HepG2 (cell line): ENCODE data around the gene SFMBT1. TPM values are rescaled to one million over a fixed set of nuclear protein-coding genes. Genes with fewer than 3 reads are reported as not detected.

ENCODE experiments used
- CHD2 ChIP-seq: IDR thresholded peaks from 2 replicates; pipeline ENCODE4 v1.6.1; 2011; ENCODE audit warnings: low read depth, low read length, improper control_type of control experiment
- DR1 ChIP-seq: sonication (generic); formaldehyde crosslinking; IDR thresholded peaks from 2 replicates; pipeline ENCODE4 v1.8.0; 2021; ENCODE audit warnings: mild to moderate bottlenecking, missing genetic modification reagents, inconsistent platforms
- FOXA3 ChIP-seq: IDR thresholded peaks from 2 replicates; pipeline ENCODE4 v1.6.1; 2016; ENCODE audit warnings: missing genetic modification reagents, missing compliant biosample characterization
- GLI4 ChIP-seq: sonication (generic); formaldehyde crosslinking; IDR thresholded peaks from 2 replicates; pipeline ENCODE4 v1.5.1; 2020; ENCODE audit warnings: missing genetic modification reagents, mild to moderate bottlenecking, moderate library complexity, borderline replicate concordance
- HNRNPLL ChIP-seq: fragments of 200-400 bp; formaldehyde crosslinking; IDR thresholded peaks from 2 replicates; pipeline ENCODE4 v1.6.1; 2017; ENCODE audit warnings: mild to moderate bottlenecking, low read depth, low read length; ENCODE audit not compliant: poor library complexity, severe bottlenecking
- KAT8 ChIP-seq: IDR thresholded peaks from 2 replicates; pipeline ENCODE4 v1.6.1; 2016; ENCODE audit warnings: missing genetic modification reagents, missing compliant biosample characterization
- KLF12 ChIP-seq: sonication (generic); formaldehyde crosslinking; IDR thresholded peaks from 2 replicates; pipeline ENCODE4 v1.4.0; 2020; ENCODE audit warnings: missing genetic modification reagents, borderline replicate concordance
- MBD4 ChIP-seq: IDR thresholded peaks from 2 replicates; pipeline ENCODE4 v1.6.1; 2012; ENCODE audit warnings: low read length, inconsistent platforms, borderline replicate concordance
- MBNL3 ChIP-seq: fragments of 250-450 bp; sonication (Bioruptor Pico); conservative IDR thresholded peaks from 2 replicates; pipeline ENCODE4 v1.8.0; 2022; ENCODE audit warnings: mild to moderate bottlenecking, inconsistent platforms
- NFKBIZ ChIP-seq: IDR thresholded peaks from 2 replicates; pipeline ENCODE4 v1.6.1; 2018; ENCODE audit warnings: missing genetic modification reagents, missing compliant biosample characterization
- NRL ChIP-seq: sonication (generic); formaldehyde crosslinking; IDR thresholded peaks from 2 replicates; pipeline ENCODE4 v1.5.0; 2020; ENCODE audit warnings: missing genetic modification reagents, mild to moderate bottlenecking, moderate library complexity, borderline replicate concordance
- RARG ChIP-seq: sonication (generic); formaldehyde crosslinking; IDR thresholded peaks from 2 replicates; pipeline ENCODE4 v1.4.0; 2020; ENCODE audit warnings: low read depth, mild to moderate bottlenecking, missing genetic modification reagents
- SALL2 ChIP-seq: sonication (generic); formaldehyde crosslinking; IDR thresholded peaks from 2 replicates; pipeline ENCODE4 v1.8.1; 2023; ENCODE audit warnings: mild to moderate bottlenecking, missing genetic modification reagents, inconsistent platforms
- SOX13 ChIP-seq, 3 experiments: fragments of 450-650 bp in 1 of 3; sonication (generic) in 1 of 3; formaldehyde crosslinking in 1 of 3; IDR thresholded peaks in 2 of 3; conservative IDR thresholded peaks in 1 of 3; 2 replicates each; pipeline versions ENCODE4 v1.5.0 to v1.6.1; 2016 to 2020; ENCODE audit warnings: antibody characterized with exemption in 1 of 3, mild to moderate bottlenecking in 1 of 3, missing compliant biosample characterization in 1 of 3, missing genetic modification reagents in 1 of 3, moderate library complexity in 1 of 3
- ZMYM2 ChIP-seq: sonication (generic); formaldehyde crosslinking; IDR thresholded peaks from 2 replicates; pipeline ENCODE4 v1.8.0; 2022; ENCODE audit warnings: mild to moderate bottlenecking, missing genetic modification reagents
- ZNF17 ChIP-seq: sonication (generic); formaldehyde crosslinking; IDR thresholded peaks from 2 replicates; pipeline ENCODE4 v1.5.0; 2020; ENCODE audit warnings: mild to moderate bottlenecking, missing genetic modification reagents
- ZNF350 ChIP-seq: sonication (generic); formaldehyde crosslinking; IDR thresholded peaks from 2 replicates; pipeline ENCODE4 v1.4.0; 2020; ENCODE audit warnings: mild to moderate bottlenecking, low read depth, missing genetic modification reagents, borderline replicate concordance
- ZNF703 ChIP-seq: sonication (generic); formaldehyde crosslinking; IDR thresholded peaks from 2 replicates; pipeline ENCODE4 v1.5.1; 2020; ENCODE audit warnings: missing genetic modification reagents, mild to moderate bottlenecking, moderate library complexity, borderline replicate concordance
- ZNF749 ChIP-seq: sonication (generic); formaldehyde crosslinking; IDR thresholded peaks from 2 replicates; pipeline ENCODE4 v1.8.0; 2022; ENCODE audit warnings: mild to moderate bottlenecking, missing genetic modification reagents, moderate library complexity, borderline replicate concordance
- ZNF816 ChIP-seq: sonication (generic); formaldehyde crosslinking; IDR thresholded peaks from 2 replicates; pipeline ENCODE4 v1.8.0; 2022; ENCODE audit warnings: missing genetic modification reagents, mild to moderate bottlenecking, borderline replicate concordance
- polyA plus RNA-seq, 8 experiments: library from polyadenylated mRNA; depleted of rRNA in 3 of 8; stranded (reverse) in 7 of 8; unstranded in 1 of 8; fragments of >200 nt; fragmentation: Illumina TruSeq in 4 of 8; extraction: Trizol in 4 of 8; gene quantifications; 2 replicates each; pipeline versions ENCODE4 v1.2.1 to v1.2.3, GENCODE V29; 2011 to 2016; ENCODE audit warnings: low read depth in 4 of 8, missing spikeins in 1 of 8, mixed read lengths in 1 of 8; ENCODE audit not compliant: insufficient read depth in 1 of 8
- total RNA-seq, 5 experiments: library from RNA; depleted of rRNA; stranded (reverse); fragments of >200 nt; fragmentation: Illumina TruSeq; extraction: Trizol; gene quantifications; 2 replicates each; pipeline ENCODE4 v1.2.3, GENCODE V29; 2016; ENCODE audit warnings: low read depth in 1 of 5
- TF ChIP-seq, protein P1 (sequence below): sonication (generic); formaldehyde crosslinking; IDR thresholded peaks from 2 replicates; pipeline ENCODE4 v1.4.0; 2020; ENCODE audit warnings: missing genetic modification reagents
- TF ChIP-seq, protein P2 (sequence below), 2 experiments: sonication (generic) in 1 of 2; formaldehyde crosslinking in 1 of 2; IDR thresholded peaks; 2 replicates each; pipeline versions ENCODE4 v1.4.0 to v1.6.1; 2018 to 2020; ENCODE audit warnings: missing genetic modification reagents in 2 of 2, borderline replicate concordance in 1 of 2, low read depth in 1 of 2, mild to moderate bottlenecking in 1 of 2, missing biosample characterization in 1 of 2

Gene SFMBT1
- total and polyA plus RNA-seq, 2 of the 13 experiments (the other 11 are each of a cell fraction or from before 2014, with no cell fraction given) = 3.8 to 12.8 TPM

DNA sequence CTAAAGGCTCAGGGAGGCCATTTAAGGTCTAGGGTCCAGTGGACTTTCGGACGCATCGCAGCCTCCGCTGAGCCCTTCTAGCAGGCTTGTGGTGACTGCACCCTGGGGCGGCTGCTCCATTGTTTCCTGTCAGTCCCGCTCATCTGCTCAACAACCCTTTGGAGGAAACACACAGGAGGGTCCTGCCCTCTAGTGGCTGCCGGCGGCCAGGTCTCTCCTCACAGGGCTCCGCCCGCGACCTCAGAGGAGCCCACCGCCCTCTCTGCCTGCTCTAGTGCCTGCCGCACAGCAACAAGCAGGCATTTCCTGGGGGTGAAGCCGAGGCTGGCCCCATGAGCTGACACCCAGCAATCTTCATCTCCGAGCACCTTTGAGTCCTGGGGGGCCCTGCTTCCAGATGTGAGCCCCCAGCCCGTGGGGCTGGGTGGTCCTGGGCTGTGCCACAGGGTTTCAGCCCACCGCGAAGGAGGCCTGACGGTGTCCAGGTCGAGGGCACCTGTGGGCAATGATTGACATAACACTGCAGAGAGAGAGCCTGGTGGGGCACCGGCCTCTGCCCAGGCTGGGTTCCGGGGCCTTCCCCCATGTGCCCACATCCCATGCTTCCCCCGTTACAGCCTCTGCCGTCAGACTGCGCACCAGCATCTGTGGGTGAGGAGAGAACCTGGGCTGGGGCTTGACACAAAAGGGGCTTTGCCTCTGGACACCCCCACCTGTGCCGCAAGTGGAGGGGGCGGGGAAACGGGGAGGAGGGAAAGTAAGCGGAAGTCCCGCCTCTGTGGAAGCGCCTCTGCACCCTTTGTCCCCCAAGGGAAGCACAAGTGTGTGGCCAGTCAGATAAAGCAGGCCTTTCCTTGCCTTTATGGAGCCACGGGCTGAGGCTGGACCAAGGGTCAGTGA lies 27.0 kb upstream of the SFMBT1 start (continued):
- TF ChIP-seq, protein P1, sequence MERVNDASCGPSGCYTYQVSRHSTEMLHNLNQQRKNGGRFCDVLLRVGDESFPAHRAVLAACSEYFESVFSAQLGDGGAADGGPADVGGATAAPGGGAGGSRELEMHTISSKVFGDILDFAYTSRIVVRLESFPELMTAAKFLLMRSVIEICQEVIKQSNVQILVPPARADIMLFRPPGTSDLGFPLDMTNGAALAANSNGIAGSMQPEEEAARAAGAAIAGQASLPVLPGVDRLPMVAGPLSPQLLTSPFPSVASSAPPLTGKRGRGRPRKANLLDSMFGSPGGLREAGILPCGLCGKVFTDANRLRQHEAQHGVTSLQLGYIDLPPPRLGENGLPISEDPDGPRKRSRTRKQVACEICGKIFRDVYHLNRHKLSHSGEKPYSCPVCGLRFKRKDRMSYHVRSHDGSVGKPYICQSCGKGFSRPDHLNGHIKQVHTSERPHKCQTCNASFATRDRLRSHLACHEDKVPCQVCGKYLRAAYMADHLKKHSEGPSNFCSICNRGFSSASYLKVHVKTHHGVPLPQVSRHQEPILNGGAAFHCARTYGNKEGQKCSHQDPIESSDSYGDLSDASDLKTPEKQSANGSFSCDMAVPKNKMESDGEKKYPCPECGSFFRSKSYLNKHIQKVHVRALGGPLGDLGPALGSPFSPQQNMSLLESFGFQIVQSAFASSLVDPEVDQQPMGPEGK (CRISPR knock-in tag) = peak; percentile 88
- no peak for TF ChIP-seq MBNL3 (CRISPR knock-in tag)
- TF ChIP-seq KAT8 (CRISPR knock-in tag) = peak; percentile 73
- TF ChIP-seq GLI4 (CRISPR knock-in tag) = 0 out of 2 replicates have a peak, but pooled peaks have one; percentile 45
- TF ChIP-seq ZMYM2 (CRISPR knock-in tag) = 0 out of 2 replicates have a peak, but pooled peaks have one; percentile 31
- TF ChIP-seq DR1 = peak; percentile 36; the same call in 1 of the 2 replicates
- TF ChIP-seq NRL (CRISPR knock-in tag) = peak; percentile 84; the same call in 1 of the 2 replicates
- peak; percentile 50 for TF ChIP-seq HNRNPLL
- TF ChIP-seq ZNF703 (CRISPR knock-in tag) = peak; percentile 52; the same call in 1 of the 2 replicates
- TF ChIP-seq ZNF350 (CRISPR knock-in tag) = peak; percentile 76
- TF ChIP-seq MBD4 = no peak
- no peak for TF ChIP-seq ZNF17 (CRISPR knock-in tag)
- 0 out of 2 replicates have a peak, but pooled peaks have one; percentile 63 for TF ChIP-seq SALL2 (CRISPR knock-in tag)
- TF ChIP-seq ZNF816 (CRISPR knock-in tag) = peak; percentile 75; the same call in 1 of the 2 replicates
- peak; percentile 31; the same call in 1 of the 2 replicates for TF ChIP-seq CHD2
- peak; percentile 83 for TF ChIP-seq ZNF749 (CRISPR knock-in tag)
- no peak for TF ChIP-seq SOX13 (IDR thresholded peaks at IDR 0.05)
- peak in 1 of 2 experiments; percentile 48; a peak in 1 of 4 replicates for TF ChIP-seq SOX13 (CRISPR knock-in tag; conservative IDR thresholded peaks at IDR 0.05 in 1 of 2, IDR thresholded peaks at IDR 0.05 in 1 of 2)
- TF ChIP-seq, protein P2, sequence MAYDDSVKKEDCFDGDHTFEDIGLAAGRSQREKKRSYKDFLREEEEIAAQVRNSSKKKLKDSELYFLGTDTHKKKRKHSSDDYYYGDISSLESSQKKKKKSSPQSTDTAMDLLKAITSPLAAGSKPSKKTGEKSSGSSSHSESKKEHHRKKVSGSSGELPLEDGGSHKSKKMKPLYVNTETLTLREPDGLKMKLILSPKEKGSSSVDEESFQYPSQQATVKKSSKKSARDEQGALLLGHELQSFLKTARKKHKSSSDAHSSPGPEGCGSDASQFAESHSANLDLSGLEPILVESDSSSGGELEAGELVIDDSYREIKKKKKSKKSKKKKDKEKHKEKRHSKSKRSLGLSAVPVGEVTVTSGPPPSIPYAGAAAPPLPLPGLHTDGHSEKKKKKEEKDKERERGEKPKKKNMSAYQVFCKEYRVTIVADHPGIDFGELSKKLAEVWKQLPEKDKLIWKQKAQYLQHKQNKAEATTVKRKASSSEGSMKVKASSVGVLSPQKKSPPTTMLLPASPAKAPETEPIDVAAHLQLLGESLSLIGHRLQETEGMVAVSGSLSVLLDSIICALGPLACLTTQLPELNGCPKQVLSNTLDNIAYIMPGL (CRISPR knock-in tag; IDR thresholded peaks at IDR 0.05; ENCODE audit: borderline replicate concordance in 1 of 2, low read depth in 1 of 2) = peak; percentile 75 to 88
- TF ChIP-seq NFKBIZ (CRISPR knock-in tag) = no peak
- peak; percentile 76; the same call in 1 of the 2 replicates for TF ChIP-seq KLF12
- TF ChIP-seq FOXA3 (CRISPR knock-in tag) = peak; percentile 45; the same call in 1 of the 2 replicates
- TF ChIP-seq RARG (CRISPR knock-in tag) = 0 out of 2 replicates have a peak, but pooled peaks have one; percentile 20
